SU-DHL-6 (cell line): Measurements from ENCODE around the gene CATSPER4.

Experiments used
- H2AFZ ChIP-seq: fragments of 200-600 bp; sonication (generic); 2 replicates; pipeline ENCODE4 v1.6.1; 2014; ENCODE audit warnings: low read depth, mild to moderate bottlenecking, moderate library complexity, mixed read lengths, antibody characterized with exemption, low read length; ENCODE audit not compliant: severe bottlenecking
- H3F3A ChIP-seq: fragments of 200-600 bp; shearing (Covaris generic); 2 replicates; pipeline ENCODE4 v1.6.0; 2016; ENCODE audit warnings: antibody characterized with exemption, mild to moderate bottlenecking; ENCODE audit not compliant: insufficient read depth
- H3K27ac ChIP-seq: fragments of 200-600 bp; sonication (generic); 2 replicates; pipeline ENCODE4 v1.5.1; 2016; ENCODE audit warnings: low read depth, mild to moderate bottlenecking, low read length, moderate library complexity, mixed read lengths
- H3K27me3 ChIP-seq: fragments of 200-600 bp; sonication (generic), shearing (Covaris generic); 2 replicates; pipeline ENCODE4 v1.6.0; 2014; ENCODE audit warnings: mild to moderate bottlenecking, low read length
- H3K36me3 ChIP-seq: fragments of 200-600 bp; sonication (generic); 2 replicates; pipeline ENCODE4 v1.6.1; 2014; ENCODE audit warnings: mild to moderate bottlenecking, low read length, mixed read lengths
- H3K4me2 ChIP-seq: fragments of 300-600, 200-600 bp; shearing (Covaris generic), sonication (generic); 2 replicates; pipeline ENCODE4 v1.6.0; 2014; ENCODE audit warnings: low read length, low read depth, mild to moderate bottlenecking; ENCODE audit not compliant: poor library complexity, severe bottlenecking
- H3K4me3 ChIP-seq: fragments of 200-600 bp; sonication (generic); 2 replicates; pipeline ENCODE4 v1.5.1; 2014; ENCODE audit warnings: antibody characterized with exemption, low read length, mild to moderate bottlenecking, mixed read lengths; ENCODE audit not compliant: insufficient read depth, poor library complexity, severe bottlenecking
- H3K79me2 ChIP-seq: fragments of 200-600 bp; sonication (generic); 2 replicates; pipeline ENCODE4 v1.6.1; 2014; ENCODE audit warnings: mild to moderate bottlenecking, low read length, moderate library complexity; ENCODE audit not compliant: insufficient read depth
- H3K9ac ChIP-seq: fragments of 200-600 bp; sonication (generic); 2 replicates; pipeline ENCODE4 v1.7.0; 2014; ENCODE audit warnings: mild to moderate bottlenecking, low read length
- H3K9me2 ChIP-seq: fragments of 200-600 bp; sonication (generic); replicated peaks from 2 replicates; pipeline ENCODE4 v1.6.1; 2014; ENCODE audit warnings: low read length; ENCODE audit not compliant: insufficient read depth
- H3K9me3 ChIP-seq: fragments of 200-600 bp; sonication (generic); 2 replicates; pipeline ENCODE4 v1.6.1; 2014; ENCODE audit warnings: low read length, mixed read lengths; ENCODE audit not compliant: insufficient read depth
- H4K20me1 ChIP-seq: fragments of 200-600 bp; sonication (generic); 2 replicates; pipeline ENCODE4 v1.6.1; 2014; ENCODE audit warnings: low read depth, mild to moderate bottlenecking, antibody characterized with exemption, low read length, moderate library complexity, mixed read lengths
- EZH2phosphoT487 ChIP-seq: fragments of 200-600 bp; sonication (generic), shearing (Covaris generic); conservative IDR thresholded peaks from 2 replicates; pipeline ENCODE4 v1.6.1; 2018; ENCODE audit warnings: mild to moderate bottlenecking, antibody characterized with exemption, low read length, moderate library complexity, mixed read lengths
- TF ChIP-seq, protein P1 (sequence below): fragments of 200-600 bp; sonication (generic); IDR thresholded peaks from one replicate; pipeline ENCODE4 v1.5.1; 2017; ENCODE audit warnings: antibody characterized with exemption, mild to moderate bottlenecking, low read length, moderate library complexity; ENCODE audit not compliant: insufficient read depth, poor library complexity, severe bottlenecking

Gene CATSPER4

DNA sequence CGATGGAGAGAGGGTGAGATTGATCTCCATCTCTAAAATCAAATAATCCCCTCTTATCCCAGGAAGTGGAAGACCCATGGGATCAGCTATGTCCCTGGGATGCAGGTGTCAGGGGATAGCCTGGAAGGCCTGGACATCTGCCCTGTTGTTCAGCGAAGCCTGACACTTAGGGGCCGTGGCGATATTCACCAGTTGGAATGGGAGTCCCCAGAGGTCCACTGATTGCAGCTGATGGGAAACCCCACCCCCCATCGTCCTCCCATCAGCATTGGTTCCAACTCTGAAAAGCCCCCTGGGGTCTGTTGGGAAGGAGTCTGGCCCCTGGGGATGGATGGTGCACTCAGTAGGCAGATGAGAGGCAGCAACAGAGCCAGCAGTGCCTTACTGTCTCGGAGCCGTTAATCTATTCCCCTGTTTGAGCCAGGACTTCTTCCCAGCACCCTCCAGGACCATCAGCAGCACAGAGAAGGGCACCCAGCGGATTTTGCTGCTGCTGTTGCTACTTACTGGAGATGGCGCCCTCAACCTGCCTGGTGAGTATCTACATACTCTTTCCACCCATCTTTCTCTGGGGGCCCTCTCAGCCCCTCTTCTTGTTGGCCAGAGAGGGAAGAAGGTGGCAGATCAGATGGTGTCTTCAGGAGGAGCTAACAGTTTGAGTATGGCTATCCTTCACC, 13.4 kb downstream of the CATSPER4 start:
- Histone ChIP-seq H3K4me3 (no peak overlapping the region), H3K9me3 (no peaks in the 10 kb centered on the region), H4K20me1 (no peaks in the 10 kb centered on the region), H3K27me3 (no peaks in the 10 kb centered on the region), H3K27ac (no peak overlapping the region), H3K36me3 (no peaks in the 10 kb centered on the region), H3K9me2 (no peaks in the 10 kb centered on the region), H3K4me2 (no peak overlapping the region), H2AFZ (no peak overlapping the region), H3F3A (no peaks in the 10 kb centered on the region), H3K9ac (no peak overlapping the region), H3K79me2 (no peaks in the 10 kb centered on the region)
- no peak for TF ChIP-seq EZH2phosphoT487
- TF ChIP-seq, protein P1, sequence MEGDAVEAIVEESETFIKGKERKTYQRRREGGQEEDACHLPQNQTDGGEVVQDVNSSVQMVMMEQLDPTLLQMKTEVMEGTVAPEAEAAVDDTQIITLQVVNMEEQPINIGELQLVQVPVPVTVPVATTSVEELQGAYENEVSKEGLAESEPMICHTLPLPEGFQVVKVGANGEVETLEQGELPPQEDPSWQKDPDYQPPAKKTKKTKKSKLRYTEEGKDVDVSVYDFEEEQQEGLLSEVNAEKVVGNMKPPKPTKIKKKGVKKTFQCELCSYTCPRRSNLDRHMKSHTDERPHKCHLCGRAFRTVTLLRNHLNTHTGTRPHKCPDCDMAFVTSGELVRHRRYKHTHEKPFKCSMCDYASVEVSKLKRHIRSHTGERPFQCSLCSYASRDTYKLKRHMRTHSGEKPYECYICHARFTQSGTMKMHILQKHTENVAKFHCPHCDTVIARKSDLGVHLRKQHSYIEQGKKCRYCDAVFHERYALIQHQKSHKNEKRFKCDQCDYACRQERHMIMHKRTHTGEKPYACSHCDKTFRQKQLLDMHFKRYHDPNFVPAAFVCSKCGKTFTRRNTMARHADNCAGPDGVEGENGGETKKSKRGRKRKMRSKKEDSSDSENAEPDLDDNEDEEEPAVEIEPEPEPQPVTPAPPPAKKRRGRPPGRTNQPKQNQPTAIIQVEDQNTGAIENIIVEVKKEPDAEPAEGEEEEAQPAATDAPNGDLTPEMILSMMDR, result no peak

DNA sequence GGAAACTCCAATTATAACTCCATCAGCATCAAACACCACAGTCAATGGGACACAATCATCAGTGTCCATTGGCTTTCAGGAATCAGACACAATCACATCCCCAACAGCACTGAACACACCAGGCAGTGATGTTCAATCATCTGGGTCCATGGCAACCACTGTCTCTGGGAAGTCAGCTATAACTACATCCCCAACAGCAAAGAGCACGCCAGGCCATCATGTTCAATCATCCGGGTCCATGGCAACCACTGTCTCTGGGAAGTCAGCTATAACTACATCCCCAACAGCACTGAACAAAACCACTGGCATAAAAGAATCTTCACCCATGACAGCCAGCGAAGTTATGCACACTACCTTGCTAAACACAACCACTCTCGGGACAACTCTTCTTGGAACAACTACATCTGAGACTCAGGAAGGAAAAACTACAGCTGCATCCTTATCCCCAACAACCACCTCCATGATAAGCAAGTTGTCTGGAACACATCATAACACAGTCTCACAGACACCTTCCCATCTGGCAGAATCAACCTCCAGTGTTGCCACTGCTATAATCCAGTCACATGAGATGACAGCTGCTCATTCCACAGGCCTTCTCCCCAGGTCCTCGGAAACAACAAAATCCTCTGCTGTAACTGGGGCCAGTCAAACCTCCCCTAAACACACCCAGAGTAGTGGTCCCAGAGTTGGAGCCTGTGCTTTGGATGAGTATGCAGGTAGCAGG, 19.9 kb downstream of the CATSPER4 start:
- Histone ChIP-seq H3K9me3 (no peaks in the 10 kb centered on the region), H3K9ac (no peak overlapping the region), H3K4me3 (no peak overlapping the region), H3K9me2 (no peaks in the 10 kb centered on the region), H3F3A (no peaks in the 10 kb centered on the region), H3K27me3 (no peaks in the 10 kb centered on the region), H3K79me2 (no peaks in the 10 kb centered on the region), H3K4me2 (no peak overlapping the region), H2AFZ (no peak overlapping the region), H4K20me1 (no peaks in the 10 kb centered on the region), H3K27ac (no peak overlapping the region), H3K36me3 (no peaks in the 10 kb centered on the region)
- TF ChIP-seq EZH2phosphoT487, result no peak
- TF ChIP-seq, protein P1, result no peak

DNA sequence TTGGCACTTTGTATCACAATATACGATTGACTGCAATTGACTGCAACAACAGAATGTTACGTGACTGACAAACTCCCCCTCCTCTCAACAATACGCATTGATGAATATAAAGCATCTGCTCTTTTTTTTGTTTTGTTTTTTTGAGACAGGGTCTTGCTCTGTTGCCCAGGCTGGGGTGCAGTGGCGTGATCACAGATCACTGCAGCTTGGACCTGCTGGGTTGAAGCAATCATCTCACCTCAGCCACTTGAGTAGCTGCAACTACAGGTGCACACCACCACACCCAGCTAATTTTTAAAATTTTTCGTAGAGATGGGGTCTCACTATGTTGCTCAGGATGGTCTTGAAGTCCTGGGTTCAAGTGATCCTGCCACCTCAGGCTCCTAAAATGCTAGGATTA, 22.3 kb downstream of the CATSPER4 start:
- H3K27ac ChIP-seq, result no peak overlapping the region
- no peaks in the 10 kb centered on the region for H3F3A ChIP-seq
- no peak overlapping the region for H3K4me2 ChIP-seq
- H3K4me3 ChIP-seq, result no peak overlapping the region
- no peak overlapping the region for H2AFZ ChIP-seq
- no peaks in the 10 kb centered on the region for H3K36me3 ChIP-seq
- TF ChIP-seq, protein P1, result no peak
- no peak for TF ChIP-seq EZH2phosphoT487
- H3K79me2 ChIP-seq, result no peaks in the 10 kb centered on the region
- no peak overlapping the region for H3K9ac ChIP-seq
- no peaks in the 10 kb centered on the region for H3K27me3 ChIP-seq
- H4K20me1 ChIP-seq, result no peaks in the 10 kb centered on the region
- H3K9me3 ChIP-seq, result no peaks in the 10 kb centered on the region
- H3K9me2 ChIP-seq, result no peaks in the 10 kb centered on the region
